HG02884 (cell line): Measurements from ENCODE around the gene CACNA1A.

Source experiments
- ATAC-seq: cut with Tn5 transposase; IDR thresholded peaks from one replicate; pipeline ENCODE4 v1.9.1; 2021; ENCODE audit warnings: mild to moderate bottlenecking, moderate library complexity; ENCODE audit not compliant: unreplicated experiment

CACNA1A gene

GRCh38 chr19:13493516-13494310 lies 12.6 kb downstream of the CACNA1A start:
- ATAC-seq, result no peak

GRCh38 chr19:13492128-13492527 lies 14.2 kb downstream of the CACNA1A start:
- ATAC-seq, result no peak

- no peak for ATAC-seq
Measured at GRCh38 chr19:13487985-13488384, 18.3 kb downstream of the CACNA1A start.

GRCh38 chr19:13484166-13484565 lies 22.1 kb downstream of the CACNA1A start:
- ATAC-seq, result no peak

GRCh38 chr19:13483215-13483614 lies 23.1 kb downstream of the CACNA1A start:
- no peak for ATAC-seq

- ATAC-seq, result no peak
Measured at GRCh38 chr19:13478576-13478975, 27.7 kb downstream of the CACNA1A start.

- ATAC-seq, result no peak
Measured at GRCh38 chr19:13476071-13476470, 30.2 kb downstream of the CACNA1A start.

- ATAC-seq, result no peak
Measured at GRCh38 chr19:13475044-13475443, 31.2 kb downstream of the CACNA1A start.

- no peak for ATAC-seq
Measured at GRCh38 chr19:13466697-13467096, 39.6 kb downstream of the CACNA1A start.

GRCh38 chr19:13463296-13463695 lies 43.0 kb downstream of the CACNA1A start:
- ATAC-seq, result no peak

GRCh38 chr19:13461536-13461935 lies 44.7 kb downstream of the CACNA1A start:
- no peak for ATAC-seq

- no peak for ATAC-seq
Measured at GRCh38 chr19:13460045-13460444, 46.2 kb downstream of the CACNA1A start.

GRCh38 chr19:13459351-13459750 lies 46.9 kb downstream of the CACNA1A start:
- ATAC-seq, result no peak

GRCh38 chr19:13451434-13451995 lies 54.8 kb downstream of the CACNA1A start:
- ATAC-seq, result no peak

- no peak for ATAC-seq
Measured at GRCh38 chr19:13447978-13448377, 58.3 kb downstream of the CACNA1A start.

- ATAC-seq, result no peak
Measured at GRCh38 chr19:13441810-13442512, 64.3 kb downstream of the CACNA1A start.

- no peak for ATAC-seq
Measured at GRCh38 chr19:13437919-13438618, 68.2 kb downstream of the CACNA1A start.

- ATAC-seq, result no peak
Measured at GRCh38 chr19:13436352-13436751, 69.9 kb downstream of the CACNA1A start.

- ATAC-seq, result no peak
Measured at GRCh38 chr19:13430790-13431582, 75.3 kb downstream of the CACNA1A start.

- no peak for ATAC-seq
Measured at GRCh38 chr19:13429563-13429962, 76.7 kb downstream of the CACNA1A start.

- ATAC-seq, result no peak
Measured at GRCh38 chr19:13428352-13428751, 77.9 kb downstream of the CACNA1A start.
